Measurements from ENCODE around the gene DMC1. TPM values are rescaled to one million over a fixed set of nuclear protein-coding genes. Genes with fewer than 3 reads are reported as not detected.
A peak's percentile ranks its signal among the peaks of the same experiment; 100 is the strongest.

The DMC1 gene
- total RNA-seq, 2 experiments from 2014 or later = 0.52 to 0.95 TPM

DNA sequence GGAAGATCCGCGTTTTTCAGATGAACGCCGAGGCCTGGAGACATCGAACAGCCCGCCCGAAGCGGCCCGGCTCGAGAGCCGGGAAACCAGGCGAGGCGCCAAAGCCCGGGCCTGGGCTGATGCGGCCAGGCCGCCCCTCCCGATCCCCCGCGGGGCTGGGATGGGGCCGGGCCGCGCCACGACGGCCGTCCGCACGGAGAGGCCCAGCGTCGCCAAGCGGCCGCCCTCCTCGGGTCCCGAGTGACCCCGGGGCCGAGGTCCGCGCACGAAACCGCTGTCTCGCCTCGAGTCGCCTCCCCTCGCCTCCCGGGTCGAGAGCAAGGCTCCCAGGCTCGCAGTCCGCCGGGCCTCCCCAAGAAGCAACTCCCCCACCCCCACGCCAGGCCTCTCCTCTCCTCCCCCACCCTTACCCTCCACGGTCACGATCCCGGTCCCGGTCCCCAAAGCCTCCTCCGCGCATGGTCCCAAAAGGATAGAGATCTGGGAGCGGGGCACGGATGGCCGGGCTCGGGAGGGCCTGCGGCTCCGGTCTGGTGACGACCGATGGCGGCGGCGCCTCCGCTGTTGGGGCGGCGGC, 64.4 kb downstream of the DMC1 start:
- Histone ChIP-seq H3K4me1 (ENCODE audit: insufficient read depth, low read length) (peaks cover 25% of the 10 kb centered on the region), H3K36me3 (ENCODE audit: insufficient read depth, low read length) (peaks cover 29% of the 10 kb centered on the region), H3K4me3 (ENCODE audit: low read length) (peak overlapping the region; percentile 69), H3K27me3 (ENCODE audit: control insufficient read depth in 1 of 2, insufficient read depth in 2 of 2, low read length in 2 of 2) (no peaks in the 10 kb centered on the region), H3K9me3 (ENCODE audit: control insufficient read depth in 1 of 2, insufficient read depth in 1 of 2, low read length in 2 of 2) (no peaks in the 10 kb centered on the region), H3K27ac (ENCODE audit: low read depth in 1 of 2, low read length in 2 of 2) (peak overlapping the region; percentile 98 to 100)
- peak; percentile 16 for ATAC-seq (ENCODE audit: poor library complexity)
- H3K4me3 Mint-ChIP-seq = peak overlapping the region; percentile 100
- ChIA-PET POLR2A (interaction anchor here (1.1 kb wide), 1 partner anchor 18 kb away, joined by 3 read pairs; no protein-coding TSS in a partner anchor), CTCF (no interaction called here)
- peaks cover 57% of the 10 kb centered on the region for H3K36me3 Mint-ChIP-seq (ENCODE audit: low read depth)
- no peaks in the 10 kb centered on the region for H3K27me3 Mint-ChIP-seq
- TF ChIP-seq, protein P1, sequence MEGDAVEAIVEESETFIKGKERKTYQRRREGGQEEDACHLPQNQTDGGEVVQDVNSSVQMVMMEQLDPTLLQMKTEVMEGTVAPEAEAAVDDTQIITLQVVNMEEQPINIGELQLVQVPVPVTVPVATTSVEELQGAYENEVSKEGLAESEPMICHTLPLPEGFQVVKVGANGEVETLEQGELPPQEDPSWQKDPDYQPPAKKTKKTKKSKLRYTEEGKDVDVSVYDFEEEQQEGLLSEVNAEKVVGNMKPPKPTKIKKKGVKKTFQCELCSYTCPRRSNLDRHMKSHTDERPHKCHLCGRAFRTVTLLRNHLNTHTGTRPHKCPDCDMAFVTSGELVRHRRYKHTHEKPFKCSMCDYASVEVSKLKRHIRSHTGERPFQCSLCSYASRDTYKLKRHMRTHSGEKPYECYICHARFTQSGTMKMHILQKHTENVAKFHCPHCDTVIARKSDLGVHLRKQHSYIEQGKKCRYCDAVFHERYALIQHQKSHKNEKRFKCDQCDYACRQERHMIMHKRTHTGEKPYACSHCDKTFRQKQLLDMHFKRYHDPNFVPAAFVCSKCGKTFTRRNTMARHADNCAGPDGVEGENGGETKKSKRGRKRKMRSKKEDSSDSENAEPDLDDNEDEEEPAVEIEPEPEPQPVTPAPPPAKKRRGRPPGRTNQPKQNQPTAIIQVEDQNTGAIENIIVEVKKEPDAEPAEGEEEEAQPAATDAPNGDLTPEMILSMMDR (IDR thresholded peaks at IDR 0.05) = no peak
- peaks cover 62% of the 10 kb centered on the region for H3K4me1 Mint-ChIP-seq (ENCODE audit: low read depth)
- H3K9me3 Mint-ChIP-seq = peaks cover 2% of the 10 kb centered on the region
- intact Hi-C loops (cut with DNase I, micrococcal nuclease) = loop anchor here (1.0 to 10.0 kb wide), 7 partner anchors 15 to 196 kb away; partner anchors contain the start of genes DMC1 (in 2 of the 2), CBY1 (in 1 of the 2), FAM227A (in 1 of the 2) and TOMM22 (in 1 of the 2)
- DNase-seq = peak in 13 of 14 experiments; percentile 46 to 78 (median 53)
- peak overlapping the region; percentile 99 for H3K27ac Mint-ChIP-seq

DNA sequence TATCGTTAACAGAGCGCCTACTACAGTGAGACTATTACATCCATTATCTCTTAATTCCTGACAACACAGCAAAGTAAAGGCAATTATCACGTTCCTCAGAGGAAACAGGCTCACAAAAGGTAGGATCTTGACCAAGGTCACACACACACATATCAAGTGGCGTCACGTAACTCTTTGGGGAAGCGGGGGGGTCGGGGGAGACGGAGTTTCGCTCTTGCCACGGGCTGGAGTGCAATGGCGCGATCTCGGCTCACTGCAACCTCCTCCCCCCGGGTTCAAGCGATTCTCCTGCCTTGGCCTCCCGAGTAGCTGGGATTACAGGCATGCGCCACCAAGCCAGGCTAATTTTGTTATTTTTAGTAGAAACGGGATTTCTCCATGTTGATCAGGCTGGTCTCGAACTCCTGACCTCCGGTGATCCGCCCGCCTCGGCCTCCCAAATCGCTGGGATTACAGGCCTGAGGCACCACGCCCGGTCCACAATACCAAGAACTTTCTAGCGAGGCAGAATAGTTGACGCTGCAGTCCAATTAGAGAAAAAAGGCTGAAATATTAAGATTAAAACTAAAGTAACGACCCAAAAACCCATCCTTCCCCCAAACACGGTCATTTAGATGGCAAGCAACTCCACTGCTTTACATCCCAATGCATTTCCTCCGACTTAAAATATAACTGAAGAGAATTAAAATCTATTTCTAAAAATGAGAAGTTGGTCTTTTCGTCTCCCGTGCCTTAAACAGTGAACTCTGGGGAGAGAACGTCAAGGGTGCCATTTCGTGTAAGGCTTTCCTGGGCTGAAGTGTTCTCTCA, 65.0 kb downstream of the DMC1 start:
- CTCF ChIA-PET = interaction anchor here (1.0 kb wide), 1 partner anchor 10 kb away, joined by 3 read pairs; no protein-coding TSS in a partner anchor
- H3K36me3 Mint-ChIP-seq (ENCODE audit: low read depth) = peaks cover 64% of the 10 kb centered on the region
- no peaks in the 10 kb centered on the region for H3K27me3 Mint-ChIP-seq
- intact Hi-C loops (cut with DNase I, micrococcal nuclease) = loop anchor here (5.0 to 10.0 kb wide), 4 partner anchors 108 to 180 kb away; partner anchors contain the start of genes CBY1 (in 1 of the 2), FAM227A (in 1 of the 2) and TOMM22 (in 1 of the 2)
- DNase-seq (peak; percentile 20 to 80 (median 50)), ATAC-seq (ENCODE audit: poor library complexity) (no peak)
- peak overlapping the region; percentile 99 for H3K4me3 Mint-ChIP-seq
- H3K36me3 ChIP-seq (ENCODE audit: insufficient read depth, low read length) = peaks cover 35% of the 10 kb centered on the region
- H3K4me1 Mint-ChIP-seq (ENCODE audit: low read depth) = peaks cover 62% of the 10 kb centered on the region
- peak overlapping the region; percentile 98 to 100 for H3K27ac ChIP-seq (ENCODE audit: low read depth in 1 of 2, low read length in 2 of 2)
- H3K27ac Mint-ChIP-seq = peak overlapping the region; percentile 99
- H3K4me1 ChIP-seq (ENCODE audit: insufficient read depth, low read length) = peaks cover 26% of the 10 kb centered on the region
- TF ChIP-seq, protein P1 (IDR thresholded peaks at IDR 0.05) = no peak
- H3K4me3 ChIP-seq (ENCODE audit: low read length) = peak overlapping the region; percentile 69
- H3K9me3 Mint-ChIP-seq = peaks cover 2% of the 10 kb centered on the region
- no peaks in the 10 kb centered on the region for H3K9me3 ChIP-seq (ENCODE audit: control insufficient read depth in 1 of 2, insufficient read depth in 1 of 2, low read length in 2 of 2)
- POLR2A ChIA-PET = interaction anchor here (1.1 to 1.2 kb wide), 2 partner anchors 17 to 177 kb away, joined by 3 read pairs; partner anchors contain the start of gene TOMM22
- no peaks in the 10 kb centered on the region for H3K27me3 ChIP-seq (ENCODE audit: control insufficient read depth in 1 of 2, insufficient read depth in 2 of 2, low read length in 2 of 2)

DNA sequence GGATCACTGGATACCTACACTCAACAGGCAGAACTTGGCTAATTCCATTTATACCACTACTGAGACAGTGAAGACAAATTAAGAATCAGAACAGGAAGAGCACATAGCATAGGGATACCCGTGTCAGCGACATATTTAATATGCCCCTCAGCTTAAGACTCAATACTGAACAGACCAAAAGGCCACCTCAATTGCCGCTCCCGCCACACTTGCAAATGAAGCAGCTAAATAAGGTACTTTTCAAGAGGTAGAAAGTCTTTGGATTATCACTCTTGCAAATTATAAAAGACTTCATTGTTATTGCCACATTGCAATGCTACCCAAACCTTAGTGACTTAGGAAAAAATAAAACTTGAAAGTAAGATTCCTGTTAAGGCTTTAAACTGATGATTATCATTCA, 67.0 kb downstream of the DMC1 start:
- POLR2A ChIA-PET = interaction anchor here (0.6 to 2.7 kb wide), 5 partner anchors 13 to 67 kb away, joined by 4 to 15 read pairs (median 10); partner anchors contain the start of gene DMC1

More for the DNA sequence above, 67.0 kb downstream of the DMC1 start:
- no peaks in the 10 kb centered on the region for H3K9me3 ChIP-seq (ENCODE audit: control insufficient read depth in 1 of 2, insufficient read depth in 1 of 2, low read length in 2 of 2)
- Mint-ChIP-seq H3K27me3 (no peaks in the 10 kb centered on the region), H3K4me3 (peak overlapping the region; percentile 99), H3K36me3 (ENCODE audit: low read depth) (peaks cover 83% of the 10 kb centered on the region), H3K9me3 (peaks cover 2% of the 10 kb centered on the region), H3K27ac (peak overlapping the region; percentile 99), H3K4me1 (ENCODE audit: low read depth) (peaks cover 71% of the 10 kb centered on the region)
- peaks cover 42% of the 10 kb centered on the region for H3K4me1 ChIP-seq (ENCODE audit: insufficient read depth, low read length)
- peak overlapping the region in 1 of 2 donors; percentile 0 for H3K27ac ChIP-seq (ENCODE audit: low read depth in 1 of 2, low read length in 2 of 2)
- ATAC-seq (ENCODE audit: poor library complexity) = no peak
- CTCF ChIA-PET = no interaction called here
- no peaks in the 10 kb centered on the region for H3K27me3 ChIP-seq (ENCODE audit: control insufficient read depth in 1 of 2, insufficient read depth in 2 of 2, low read length in 2 of 2)
- DNase-seq = no peak
- peaks cover 55% of the 10 kb centered on the region for H3K36me3 ChIP-seq (ENCODE audit: insufficient read depth, low read length)
- TF ChIP-seq, protein P1 (IDR thresholded peaks at IDR 0.05) = no peak
- intact Hi-C loops (cut with DNase I, micrococcal nuclease) = loop anchor here (2.0 to 10.0 kb wide), 4 partner anchors 18 to 182 kb away; partner anchors contain the start of genes CBY1 (in 1 of the 2), FAM227A (in 1 of the 2) and TOMM22 (in 1 of the 2)
- H3K4me3 ChIP-seq (ENCODE audit: low read length) = peak overlapping the region; percentile 69

All from CD4-positive, alpha-beta T cell (primary cell).